Large intestine (tissue), 12 donors: ENCODE results near the gene TMEM244. TPM values are rescaled to one million over a fixed set of nuclear protein-coding genes. Genes with fewer than 3 reads are reported as not detected.

Experiments
- DNase-seq, 2 donors: peaks; one replicate each; pipeline versions ENCODE4 v3.0.0 to v3.0.0-alpha.2; 2013
- H3K27ac ChIP-seq: one replicate; pipeline ENCODE4 v1.5.1; 2013; ENCODE audit warnings: low read length
- H3K27me3 ChIP-seq: 2 replicates; pipeline ENCODE4 v1.6.1; 2013; ENCODE audit warnings: low read length; ENCODE audit not compliant: control insufficient read depth, insufficient read depth
- H3K36me3 ChIP-seq: 2 replicates; pipeline ENCODE4 v1.6.1; 2013; ENCODE audit warnings: low read length; ENCODE audit not compliant: control insufficient read depth, insufficient read depth
- H3K4me1 ChIP-seq: one replicate; pipeline ENCODE4 v1.6.1; 2013; ENCODE audit warnings: low read length; ENCODE audit not compliant: control insufficient read depth, insufficient read depth
- H3K4me3 ChIP-seq: one replicate; pipeline ENCODE4 v1.5.1; 2013; ENCODE audit warnings: low read length
- H3K9me3 ChIP-seq: one replicate; pipeline ENCODE4 v1.6.1; 2013; ENCODE audit warnings: mild to moderate bottlenecking, low read depth, low read length, moderate library complexity; ENCODE audit not compliant: control insufficient read depth
- WGBS: methylation state at CpG from one replicate; pipeline ENCODE4 v1.1.5; 2013; ENCODE audit warnings: low lambda C conversion rate; ENCODE audit not compliant: insufficient coverage; 5-methylcytosine and 5-hydroxymethylcytosine counted together
- long read RNA-seq, 11 donors: transcript quantifications; one replicate each; lab custom pipeline, GENCODE V29; 2026
- polyA plus RNA-seq: library from polyadenylated mRNA; unstranded; fragments of 120-200 nt; gene quantifications from one replicate; pipeline ENCODE4 v1.2.1, GENCODE V29; 2013

TMEM244 gene
- not detected for polyA plus RNA-seq
- long read RNA-seq, donor 1, result 0 reads
- long read RNA-seq, donor 2, result 0 reads
- long read RNA-seq, donor 3, result 0 reads
- long read RNA-seq, donor 4, result 0 reads
- long read RNA-seq, donor 5, result 0 reads
- long read RNA-seq, donor 6, result 0 reads
- long read RNA-seq, donor 7, result 0 reads
- long read RNA-seq, donor 8, result 0 reads
- long read RNA-seq, donor 9, result 0 reads
- long read RNA-seq, donor 10, result 0 reads
- long read RNA-seq, donor 11, result 0 reads

DNA sequence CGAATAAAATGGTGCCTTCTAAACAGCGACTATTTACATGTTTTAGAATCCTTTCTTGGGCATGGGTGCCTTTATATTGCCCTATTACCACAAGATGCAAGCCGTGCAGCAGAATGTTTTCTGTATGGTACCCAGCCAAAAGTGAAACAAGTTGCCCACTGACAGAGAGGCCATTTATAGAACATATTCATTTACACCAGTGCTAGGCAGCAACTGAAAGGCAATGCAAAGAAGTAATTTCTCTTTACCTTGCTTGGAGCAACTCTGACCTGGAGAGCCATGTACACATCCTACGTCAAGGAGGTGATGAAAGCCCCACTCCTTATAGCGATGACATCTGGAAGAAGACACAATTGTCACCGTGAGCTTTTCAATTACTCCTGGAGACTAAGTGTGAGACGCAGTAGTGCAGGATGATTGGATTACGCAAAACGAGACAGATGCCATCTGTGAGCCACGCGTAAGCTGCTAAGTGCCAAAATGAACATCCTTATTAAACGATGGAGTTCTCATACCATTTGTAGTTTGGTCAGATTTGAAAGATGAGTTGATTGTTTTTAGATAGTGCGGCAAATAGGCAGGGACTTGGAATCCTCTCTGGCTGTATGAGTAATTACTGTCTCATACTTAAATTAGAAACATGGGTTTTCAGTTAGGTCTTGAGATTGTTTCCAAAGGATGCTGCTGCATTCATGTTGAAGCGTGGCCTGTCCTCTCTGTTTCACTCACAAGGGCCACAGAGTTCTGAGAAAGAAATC is at the start of gene TMEM244:
Gene TMEM244 (minus strand): TSS at position 408 of the 758 bp plus-strand sequence. CDS start 127 bp downstream, at position 281.
- H3K4me3 ChIP-seq, result no peak within 1 kb of the TSS
- H3K9me3 ChIP-seq, result no peaks in the 10 kb centered on the region
- no peak within 1 kb of the TSS for H3K27ac ChIP-seq
- H3K27me3 ChIP-seq, result no peaks in the 10 kb centered on the region
- no peak for DNase-seq
- no peaks in the 10 kb centered on the region for H3K36me3 ChIP-seq
- no peaks in the 10 kb centered on the region for H3K4me1 ChIP-seq
- 90% methylated on average over 2 of the region's 14 CpGs for WGBS

DNA sequence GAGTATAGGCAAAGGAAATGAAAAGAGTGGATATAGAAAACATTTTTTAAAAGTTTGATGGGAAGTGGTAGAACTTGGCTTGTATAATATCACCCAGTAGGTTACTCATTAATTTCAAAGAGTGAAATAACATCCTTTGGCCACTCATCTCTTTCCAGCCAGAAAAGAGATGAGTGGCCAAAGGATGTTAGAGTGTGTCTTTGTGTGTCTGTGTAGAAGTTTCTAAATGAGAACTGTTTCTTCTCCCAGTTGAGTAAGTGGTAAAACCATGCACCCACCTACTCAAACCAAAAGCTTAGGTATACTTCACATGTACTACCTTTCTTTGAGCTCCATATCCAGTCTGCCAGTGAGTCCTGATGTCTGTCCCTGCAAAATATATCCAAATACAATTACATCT is 47.7 kb upstream of the TMEM244 start:
- no peak for DNase-seq

GRCh38 chr6:129908356-129908755 is 47.2 kb upstream of the TMEM244 start:
- Histone ChIP-seq H3K4me3 (no peak overlapping the region), H3K27me3 (no peaks in the 10 kb centered on the region), H3K36me3 (no peaks in the 10 kb centered on the region), H3K9me3 (no peaks in the 10 kb centered on the region), H3K4me1 (no peaks in the 10 kb centered on the region), H3K27ac (no peak overlapping the region)
- DNase-seq, result no peak
- WGBS, result 100% methylated on average over 1 of the region's 2 CpGs

More for the DNA sequence above, 47.7 kb upstream of the TMEM244 start:
- H3K27ac ChIP-seq, result no peak overlapping the region
- H3K36me3 ChIP-seq, result no peaks in the 10 kb centered on the region
- no peaks in the 10 kb centered on the region for H3K27me3 ChIP-seq
- no peaks in the 10 kb centered on the region for H3K4me1 ChIP-seq
- no peaks in the 10 kb centered on the region for H3K9me3 ChIP-seq
- no peak overlapping the region for H3K4me3 ChIP-seq

DNA sequence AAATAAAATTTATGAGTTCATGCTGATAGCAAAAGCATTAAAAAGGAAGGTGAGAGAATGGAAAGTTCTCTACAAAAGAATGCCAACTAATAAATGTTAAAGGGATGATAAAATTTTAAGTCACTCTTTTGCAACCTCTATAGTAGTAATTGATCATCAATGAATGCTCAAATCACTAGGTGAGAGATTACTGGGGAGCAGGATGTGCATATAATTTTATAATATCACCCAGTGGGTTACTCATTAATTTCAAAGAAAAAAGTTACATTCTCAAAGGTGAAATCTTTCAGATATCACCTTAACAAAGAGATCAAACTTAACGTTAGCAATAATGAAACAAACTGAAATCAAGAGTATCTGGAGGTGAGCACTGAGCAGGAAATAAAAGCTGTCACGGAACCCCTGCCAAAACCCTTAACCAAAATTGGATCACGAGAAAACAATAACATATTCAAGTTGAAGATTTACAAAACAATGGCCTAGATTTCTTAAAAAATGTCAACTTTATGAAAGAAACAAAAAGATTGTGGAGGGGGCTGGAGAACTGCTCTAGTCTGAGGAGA is 45.5 kb upstream of the TMEM244 start:
- H3K27me3 ChIP-seq, result peaks cover 2% of the 10 kb centered on the region
- 94% methylated on average over 3 of the region's 3 CpGs for WGBS

DNA sequence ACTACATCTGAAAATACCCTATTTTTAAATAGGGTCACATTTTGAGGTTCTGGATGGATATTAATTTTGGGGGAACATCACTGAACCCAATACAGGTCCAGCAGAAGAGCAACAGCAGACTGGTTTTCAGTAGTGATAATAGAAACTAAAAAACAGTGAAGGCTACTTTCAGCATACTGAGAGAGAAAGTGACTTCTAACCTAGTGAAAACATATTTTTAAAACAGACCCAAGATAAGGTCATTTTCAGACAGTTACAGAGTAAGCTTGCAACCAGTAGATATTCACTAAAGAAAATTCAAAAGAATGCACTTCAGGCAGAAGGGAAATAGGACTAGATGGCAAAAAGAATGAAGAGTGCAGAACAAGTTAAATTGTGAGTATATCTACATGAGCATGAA is 42.0 kb upstream of the TMEM244 start:
- no peak overlapping the region for H3K27ac ChIP-seq
- H3K27me3 ChIP-seq, result peaks cover 2% of the 10 kb centered on the region
- H3K4me3 ChIP-seq, result no peak overlapping the region
- H3K36me3 ChIP-seq, result no peaks in the 10 kb centered on the region
- H3K9me3 ChIP-seq, result no peaks in the 10 kb centered on the region
- no peaks in the 10 kb centered on the region for H3K4me1 ChIP-seq
- DNase-seq, result no peak

More for the DNA sequence above, 45.5 kb upstream of the TMEM244 start:
- Histone ChIP-seq H3K27ac (no peak overlapping the region), H3K4me1 (no peaks in the 10 kb centered on the region), H3K36me3 (no peaks in the 10 kb centered on the region), H3K9me3 (no peaks in the 10 kb centered on the region), H3K4me3 (no peak overlapping the region)
- DNase-seq, result no peak

DNA sequence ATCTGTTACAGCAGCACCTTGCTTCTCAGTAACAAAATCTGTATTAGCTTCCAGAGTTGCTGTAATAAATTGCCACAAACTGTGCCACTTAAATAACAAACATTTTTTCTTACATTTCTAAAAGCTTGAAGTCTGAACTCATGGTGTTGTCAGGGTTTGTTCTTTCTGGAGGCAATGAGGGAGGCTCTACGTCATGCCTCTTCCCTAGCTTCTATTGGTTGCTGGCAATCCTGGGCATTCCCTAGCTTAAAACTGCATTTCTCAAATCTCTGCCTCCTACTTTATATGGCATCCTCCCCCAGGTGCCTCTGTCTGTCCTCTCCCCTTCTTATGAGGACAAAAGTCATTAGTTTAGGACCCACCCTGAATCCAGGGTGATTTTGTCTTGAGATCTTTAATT is 41.6 kb upstream of the TMEM244 start:
- Histone ChIP-seq H3K4me3 (no peak overlapping the region), H3K4me1 (no peaks in the 10 kb centered on the region), H3K9me3 (no peaks in the 10 kb centered on the region), H3K27me3 (peaks cover 2% of the 10 kb centered on the region), H3K36me3 (no peaks in the 10 kb centered on the region), H3K27ac (no peak overlapping the region)
- no CpG with 5 or more reads among the region's 1 CpG for WGBS
- no peak for DNase-seq

DNA sequence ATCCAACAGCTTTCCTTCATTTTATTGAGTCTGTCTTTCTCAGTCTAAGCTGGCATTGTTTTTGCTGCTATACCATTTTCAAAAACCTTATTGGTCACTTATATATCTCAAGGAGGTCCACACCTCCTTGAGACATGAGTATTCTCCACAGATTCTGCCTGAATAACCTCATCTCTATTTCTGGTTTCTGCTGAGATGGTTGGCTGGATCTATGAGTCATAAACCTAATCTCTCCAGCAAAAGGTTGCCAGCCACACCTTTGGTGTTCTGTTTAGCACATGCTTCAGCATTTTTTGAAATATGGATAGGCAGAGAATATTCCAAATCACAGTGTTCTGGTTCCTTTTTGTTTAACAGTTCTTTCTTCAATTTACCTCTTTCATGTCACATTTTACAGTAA is 40.8 kb upstream of the TMEM244 start:
- H3K4me1 ChIP-seq, result no peaks in the 10 kb centered on the region
- no peaks in the 10 kb centered on the region for H3K36me3 ChIP-seq
- H3K4me3 ChIP-seq, result no peak overlapping the region
- no peak for DNase-seq
- H3K9me3 ChIP-seq, result no peaks in the 10 kb centered on the region
- H3K27ac ChIP-seq, result no peak overlapping the region
- H3K27me3 ChIP-seq, result peaks cover 2% of the 10 kb centered on the region

- DNase-seq, result no peak
- Histone ChIP-seq H3K9me3 (no peaks in the 10 kb centered on the region), H3K4me3 (no peak overlapping the region), H3K36me3 (no peaks in the 10 kb centered on the region), H3K4me1 (no peaks in the 10 kb centered on the region), H3K27me3 (no peaks in the 10 kb centered on the region), H3K27ac (no peak overlapping the region)
Measured at GRCh38 chr6:129895692-129896091, 34.6 kb upstream of the TMEM244 start.

DNA sequence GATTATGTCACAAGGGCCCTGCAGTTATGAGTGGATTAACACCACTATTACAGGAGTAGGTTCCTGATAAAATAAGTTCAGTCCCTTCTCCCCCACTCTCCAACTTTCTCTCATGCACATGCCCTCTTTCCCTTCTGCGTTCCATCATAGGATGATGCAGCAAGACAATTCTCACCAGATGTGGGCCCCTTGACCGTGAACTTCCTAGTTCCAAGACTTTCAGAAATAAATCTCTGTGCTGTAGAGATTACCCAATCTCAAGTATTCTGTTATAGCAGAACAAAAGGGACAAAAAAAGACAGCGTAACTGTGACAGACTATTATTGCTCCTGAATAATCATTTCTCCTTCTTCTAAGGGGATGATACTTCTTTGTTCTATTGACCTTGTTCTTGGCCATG is 33.8 kb upstream of the TMEM244 start:
- Histone ChIP-seq H3K9me3 (no peaks in the 10 kb centered on the region), H3K36me3 (no peaks in the 10 kb centered on the region), H3K27me3 (no peaks in the 10 kb centered on the region), H3K4me1 (peaks cover 3% of the 10 kb centered on the region), H3K27ac (no peak overlapping the region), H3K4me3 (no peak overlapping the region)
- DNase-seq, result no peak
- WGBS, result 80% methylated on average over 1 of the region's 3 CpGs

- Histone ChIP-seq H3K9me3 (no peaks in the 10 kb centered on the region), H3K4me1 (peaks cover 3% of the 10 kb centered on the region), H3K4me3 (no peak overlapping the region), H3K36me3 (no peaks in the 10 kb centered on the region), H3K27me3 (no peaks in the 10 kb centered on the region), H3K27ac (no peak overlapping the region)
- peak in 1 of 2 donors; percentile 13 for DNase-seq
Measured at GRCh38 chr6:129893640-129894039, 32.5 kb upstream of the TMEM244 start.

- no peaks in the 10 kb centered on the region for H3K27me3 ChIP-seq
- WGBS, result no CpG with 5 or more reads among the region's 4 CpGs
- peak; percentile 54 to 70 for DNase-seq
- no peaks in the 10 kb centered on the region for H3K36me3 ChIP-seq
- H3K9me3 ChIP-seq, result no peaks in the 10 kb centered on the region
- no peak overlapping the region for H3K27ac ChIP-seq
- peaks cover 3% of the 10 kb centered on the region for H3K4me1 ChIP-seq
- no peak overlapping the region for H3K4me3 ChIP-seq
Measured at GRCh38 chr6:129890701-129891100, 29.6 kb upstream of the TMEM244 start.
